ENCODE measurements around the gene GALNT7. TPM values are rescaled to one million over a fixed set of nuclear protein-coding genes. Genes with fewer than 3 reads are reported as not detected.

The GALNT7 gene
- total and polyA plus RNA-seq, 2 of the 13 experiments (the other 11 are each of a cell fraction or from before 2014, with no cell fraction given): 0.08 to 0.13 TPM

GRCh38 chr4:173135241-173135847, 33.3 kb upstream of the GALNT7 start:
- no peak overlapping the region for H3K4me2 ChIP-seq (ENCODE audit: low read depth, low read length)
- no peak for FAIRE-seq
- no peak overlapping the region for H3K27ac ChIP-seq (ENCODE audit: extremely low read length, insufficient read depth, low read length)
- BruUV-seq (replicated peaks): no TSS peak
- H3K36me3 ChIP-seq (replicated peaks in 1 of 2; ENCODE audit: control insufficient read depth in 1 of 2, insufficient read depth in 2 of 2, low read length in 2 of 2): no peaks in the 10 kb centered on the region
- ATAC-seq: no peak
- no peaks in the 10 kb centered on the region for H4K20me1 ChIP-seq (ENCODE audit: insufficient read depth, low read length)
- no peak for DNase-seq (ENCODE audit: low spot score)
- intact Hi-C loops (cut with micrococcal nuclease; ENCODE audit: unreplicated experiment) (no loop called here), in situ Hi-C loops (cut with HindIII; ENCODE audit: extremely low pct_ligation_motif_present, low pct_unique_long_range_greater_than_20kb) (no loop called here)
- H3K27me3 ChIP-seq (ENCODE audit: control insufficient read depth in 1 of 2, insufficient read depth in 2 of 2, low read length in 2 of 2): no peaks in the 10 kb centered on the region
- H3K4me1 ChIP-seq (ENCODE audit: insufficient read depth, low read length): no peaks in the 10 kb centered on the region
- H3K4me3 ChIP-seq (replicated peaks in 1 of 3; ENCODE audit: insufficient read depth in 1 of 3, low read depth in 2 of 3, low read length in 3 of 3): no peak overlapping the region
- H3K79me2 ChIP-seq (ENCODE audit: insufficient read depth, low read length): no peaks in the 10 kb centered on the region
- ChIA-PET CTCF (ENCODE audit: low intra/inter-chr PET ratio, low total read pairs) (no interaction called here), POLR2A (no interaction called here)
- H2AFZ ChIP-seq (ENCODE audit: low read length): no peak overlapping the region
- H3K9me3 ChIP-seq (ENCODE audit: low read length): no peaks in the 10 kb centered on the region
- 0% methylated on average over 3 of the region's 3 CpGs for WGBS (ENCODE audit: low lambda C conversion rate)
- no peak overlapping the region for H3K9ac ChIP-seq (ENCODE audit: insufficient read depth, low read depth, low read length)
- TF ChIP-seq ZNF891 (CRISPR knock-in tag; IDR thresholded peaks at IDR 0.05): no peak
- no peak for TF ChIP-seq AKAP8 (CRISPR knock-in tag; IDR thresholded peaks at IDR 0.05)
- TF ChIP-seq MLLT10 (CRISPR knock-in tag; IDR thresholded peaks at IDR 0.05): no peak
- TF ChIP-seq HCFC1 (IDR thresholded peaks at IDR 0.05; ENCODE audit: low read depth, low read length): no peak
- TF ChIP-seq ZBTB1 (CRISPR knock-in tag; IDR thresholded peaks at IDR 0.05; ENCODE audit: borderline replicate concordance): no peak
- no peak for TF ChIP-seq SCMH1 (CRISPR knock-in tag; IDR thresholded peaks at IDR 0.05; ENCODE audit: borderline replicate concordance)
- TF ChIP-seq ZNF562 (CRISPR knock-in tag; IDR thresholded peaks at IDR 0.05; ENCODE audit: borderline replicate concordance): no peak
- no peak for TF ChIP-seq ZNF691 (CRISPR knock-in tag; IDR thresholded peaks at IDR 0.05; ENCODE audit: borderline replicate concordance, low read depth)
- no peak for TF ChIP-seq THAP9 (CRISPR knock-in tag; IDR thresholded peaks at IDR 0.05; ENCODE audit: borderline replicate concordance)
- TF ChIP-seq FOSL2 (CRISPR knock-in tag; IDR thresholded peaks at IDR 0.05): no peak
- TF ChIP-seq ZNF609 (CRISPR knock-in tag; IDR thresholded peaks at IDR 0.05; ENCODE audit: borderline replicate concordance): no peak
- no peak for TF ChIP-seq SIN3A (IDR thresholded peaks at IDR 0.05; ENCODE audit: borderline replicate concordance, low read depth, low read length)
- no peak for TF ChIP-seq TBX3 (IDR thresholded peaks at IDR 0.05; ENCODE audit: borderline replicate concordance)

Measured in HepG2 (cell line).